Body of pancreas (tissue), 4 donors: ENCODE results near the gene CTNNA2.

ENCODE experiments used
- POLR2A ChIP-seq, 3 donors: fragments of 450-650 bp; IDR thresholded peaks; one replicate each; pipeline ENCODE4 v1.6.1; 2016; ENCODE audit warnings: antibody characterized with exemption in 3 of 3, mild to moderate bottlenecking in 2 of 3
- TF ChIP-seq, protein P1 (sequence below), 7 experiments: fragments of 450-650 bp in 4 of 7; fragments of 200-600 bp in 3 of 7; sonication (generic) in 3 of 7; IDR thresholded peaks; one replicate each; pipeline ENCODE4 v1.5.1; 2016 to 2019; ENCODE audit warnings: antibody characterized with exemption in 7 of 7

DNA sequence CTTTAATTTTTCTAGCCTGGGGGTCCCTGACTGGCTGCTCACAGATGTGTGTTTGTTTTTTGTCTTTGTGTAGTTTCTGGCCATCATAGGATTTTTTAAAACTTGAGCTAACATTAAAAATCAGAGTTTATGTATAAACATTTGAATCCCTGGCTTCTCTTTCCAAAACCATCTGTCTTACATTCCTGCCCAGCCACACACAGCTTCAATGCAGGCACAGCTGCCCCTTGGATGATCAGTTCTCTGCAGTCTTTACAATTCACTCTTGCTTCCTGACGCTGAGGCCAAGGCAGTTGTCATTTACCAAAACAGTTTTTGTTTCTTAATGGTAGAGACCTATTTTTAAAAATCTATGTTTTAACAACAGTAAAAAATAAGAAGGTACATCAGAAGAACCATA lies 960.9 kb downstream of the CTNNA2 start:
- TF ChIP-seq, protein P1, sequence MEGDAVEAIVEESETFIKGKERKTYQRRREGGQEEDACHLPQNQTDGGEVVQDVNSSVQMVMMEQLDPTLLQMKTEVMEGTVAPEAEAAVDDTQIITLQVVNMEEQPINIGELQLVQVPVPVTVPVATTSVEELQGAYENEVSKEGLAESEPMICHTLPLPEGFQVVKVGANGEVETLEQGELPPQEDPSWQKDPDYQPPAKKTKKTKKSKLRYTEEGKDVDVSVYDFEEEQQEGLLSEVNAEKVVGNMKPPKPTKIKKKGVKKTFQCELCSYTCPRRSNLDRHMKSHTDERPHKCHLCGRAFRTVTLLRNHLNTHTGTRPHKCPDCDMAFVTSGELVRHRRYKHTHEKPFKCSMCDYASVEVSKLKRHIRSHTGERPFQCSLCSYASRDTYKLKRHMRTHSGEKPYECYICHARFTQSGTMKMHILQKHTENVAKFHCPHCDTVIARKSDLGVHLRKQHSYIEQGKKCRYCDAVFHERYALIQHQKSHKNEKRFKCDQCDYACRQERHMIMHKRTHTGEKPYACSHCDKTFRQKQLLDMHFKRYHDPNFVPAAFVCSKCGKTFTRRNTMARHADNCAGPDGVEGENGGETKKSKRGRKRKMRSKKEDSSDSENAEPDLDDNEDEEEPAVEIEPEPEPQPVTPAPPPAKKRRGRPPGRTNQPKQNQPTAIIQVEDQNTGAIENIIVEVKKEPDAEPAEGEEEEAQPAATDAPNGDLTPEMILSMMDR (IDR thresholded peaks at IDR 0.05), result no peak
- TF ChIP-seq POLR2A (IDR thresholded peaks at IDR 0.05), result no peak
